SK-N-SH (cell line): ENCODE data around the gene TECPR1. TPM values are rescaled to one million over a fixed set of nuclear protein-coding genes. Genes with fewer than 3 reads are reported as not detected.
A peak's percentile ranks its signal among the peaks of the same experiment; 100 is the strongest.

Source experiments
- CTCF ChIA-PET: fragments of 300-600, 350-600 bp; formaldehyde crosslinking; extraction: SDS; loops from one replicate; lab custom pipeline; 2021; lab: Yijun Ruan, JAX
- POLR2A ChIA-PET: fragments of 350-600 bp; sonication (Branson Sonifier 250); formaldehyde crosslinking; extraction: SDS; loops from one replicate; lab custom pipeline; 2020; ENCODE audit warnings: antibody characterized with exemption, inconsistent platforms; lab: Yijun Ruan, JAX
- DNase-seq: peaks from one replicate; pipeline ENCODE4 v3.0.0; 2012
- H2AFZ ChIP-seq: fragments of 200-600 bp; sonication (generic); 2 replicates; pipeline ENCODE4 v1.8.1; 2016; ENCODE audit warnings: antibody characterized with exemption, mild to moderate bottlenecking, low read depth
- H3F3A ChIP-seq: fragments of 200-600 bp; sonication (generic); replicated peaks from 2 replicates; pipeline ENCODE3; 2016; ENCODE audit warnings: antibody characterized with exemption, mild to moderate bottlenecking; ENCODE audit not compliant: insufficient read depth
- H3K27ac ChIP-seq, 2 experiments: fragments of 200-500 bp in 1 of 2; fragments of 200-600 bp in 1 of 2; sonication (Bioruptor generic) in 1 of 2; sonication (generic), shearing (Covaris generic) in 1 of 2; 2 replicates each; pipeline versions ENCODE4 v1.5.1 to v1.6.1; 2014 to 2016; ENCODE audit warnings: low read depth in 2 of 2, inconsistent platforms in 1 of 2, low read length in 1 of 2, mild to moderate bottlenecking in 1 of 2, mixed read lengths in 1 of 2
- H3K27me3 ChIP-seq: fragments of 200-600 bp; sonication (generic), shearing (Covaris generic); 2 replicates; pipeline ENCODE4 v1.6.1; 2016; ENCODE audit warnings: mixed run types; ENCODE audit not compliant: insufficient read depth
- H3K36me3 ChIP-seq, 2 experiments: fragments of 200-500 bp in 1 of 2; fragments of 200-600 bp in 1 of 2; sonication (Bioruptor generic) in 1 of 2; sonication (generic) in 1 of 2; replicated peaks in 1 of 2; 2 replicates each; pipeline versions ENCODE3 to v1.5.1; 2014 to 2016; ENCODE audit warnings: low read length in 1 of 2, mild to moderate bottlenecking in 1 of 2; ENCODE audit not compliant: insufficient read depth in 2 of 2, control insufficient read depth in 1 of 2
- H3K4me1 ChIP-seq, 2 experiments: fragments of 200-500 bp in 1 of 2; fragments of 200-600 bp in 1 of 2; sonication (Bioruptor generic) in 1 of 2; sonication (generic), shearing (Covaris generic) in 1 of 2; 2 replicates each; pipeline versions ENCODE4 v1.5.1 to v1.6.1; 2014 to 2016; ENCODE audit warnings: low read depth in 1 of 2, low read length in 1 of 2, mixed run types in 1 of 2; ENCODE audit not compliant: insufficient read depth in 2 of 2, control insufficient read depth in 1 of 2
- H3K4me2 ChIP-seq: fragments of 200-600 bp; sonication (generic), shearing (Covaris generic); 2 replicates; pipeline ENCODE4 v1.6.1; 2017; ENCODE audit warnings: mixed run types
- H3K4me3 ChIP-seq, 2 experiments: fragments of 200-500 bp in 1 of 2; fragments of 200-600 bp in 1 of 2; sonication (Bioruptor generic) in 1 of 2; sonication (generic), shearing (Covaris generic) in 1 of 2; 2 replicates each; pipeline versions ENCODE4 v1.5.1 to v1.8.1; 2014 to 2016; ENCODE audit warnings: low read depth in 2 of 2, inconsistent platforms in 1 of 2, low read length in 1 of 2, mild to moderate bottlenecking in 1 of 2, mixed read lengths in 1 of 2, moderate library complexity in 1 of 2
- H3K79me2 ChIP-seq: fragments of 200-600 bp; sonication (generic); 2 replicates; pipeline ENCODE4 v1.8.1; 2017; ENCODE audit warnings: mild to moderate bottlenecking; ENCODE audit not compliant: insufficient read depth
- H3K9ac ChIP-seq: fragments of 200-600 bp; sonication (generic); 2 replicates; pipeline ENCODE4 v1.6.1; 2017; ENCODE audit warnings: mixed run types
- H3K9me2 ChIP-seq: fragments of 200-600 bp; sonication (generic); 2 replicates; pipeline ENCODE4 v1.6.1; 2017; ENCODE audit warnings: mixed run types
- H3K9me3 ChIP-seq: fragments of 200-600 bp; sonication (generic); 2 replicates; pipeline ENCODE4 v1.6.1; 2017; ENCODE audit warnings: mixed run types, mild to moderate bottlenecking, moderate library complexity
- H4K20me1 ChIP-seq: fragments of 200-600 bp; sonication (generic); 2 replicates; pipeline ENCODE4 v1.6.1; 2017; ENCODE audit warnings: mild to moderate bottlenecking, mixed run types; ENCODE audit not compliant: insufficient read depth
- ELF1 ChIP-seq: IDR thresholded peaks from 2 replicates; pipeline ENCODE4 v1.4.0; 2012
- EZH2phosphoT487 ChIP-seq: fragments of 200-600 bp; sonication (generic); IDR thresholded peaks from 2 replicates; pipeline ENCODE4 v1.6.1; 2017; ENCODE audit warnings: low read depth, mixed run types, mild to moderate bottlenecking, antibody characterized with exemption, moderate library complexity, borderline replicate concordance
- FOSL2 ChIP-seq: IDR thresholded peaks from 2 replicates; pipeline ENCODE4 v1.4.0; 2012; ENCODE audit warnings: low read depth, mild to moderate bottlenecking, moderate library complexity, borderline replicate concordance
- FOXJ3 ChIP-seq: sonication (generic); formaldehyde crosslinking; IDR thresholded peaks from 2 replicates; pipeline ENCODE4 v1.5.1; 2020; ENCODE audit warnings: mild to moderate bottlenecking, missing genetic modification reagents
- FOXM1 ChIP-seq: IDR thresholded peaks from 2 replicates; pipeline ENCODE4 v1.4.0; 2012; ENCODE audit warnings: low read depth, mild to moderate bottlenecking
- GABPA ChIP-seq: IDR thresholded peaks from 2 replicates; pipeline ENCODE4 v1.4.0; 2012; ENCODE audit warnings: low read depth, mild to moderate bottlenecking
- JUND ChIP-seq: IDR thresholded peaks from 2 replicates; pipeline ENCODE4 v1.4.0; 2012
- MEF2A ChIP-seq: IDR thresholded peaks from 2 replicates; pipeline ENCODE4 v1.4.0; 2012; ENCODE audit warnings: low read depth, borderline replicate concordance
- MXI1 ChIP-seq: IDR thresholded peaks from 2 replicates; pipeline ENCODE4 v1.6.1; 2012; ENCODE audit warnings: mild to moderate bottlenecking, low read depth, low read length, improper control_type of control experiment
- RAD21 ChIP-seq: IDR thresholded peaks from 2 replicates; pipeline ENCODE4 v1.6.1; 2012; ENCODE audit warnings: mild to moderate bottlenecking, low read length
- RFX5 ChIP-seq: IDR thresholded peaks from 2 replicates; pipeline ENCODE4 v1.6.1; 2012; ENCODE audit warnings: mild to moderate bottlenecking, improper control_type of control experiment, low read length
- RXRA ChIP-seq: IDR thresholded peaks from 2 replicates; pipeline ENCODE4 v1.4.0; 2012; ENCODE audit warnings: low read depth, mild to moderate bottlenecking, borderline replicate concordance
- SMC3 ChIP-seq: IDR thresholded peaks from 2 replicates; pipeline ENCODE4 v1.6.1; 2012; ENCODE audit warnings: low read depth, low read length, improper control_type of control experiment
- TCF12 ChIP-seq: IDR thresholded peaks from 2 replicates; pipeline ENCODE4 v1.4.0; 2012
- WGBS: methylation state at CpG from one replicate; pipeline ENCODE4 v1.1.6; 2017; ENCODE audit warnings: low lambda C conversion rate; 5-methylcytosine and 5-hydroxymethylcytosine counted together
- polyA plus RNA-seq, 3 experiments: library from polyadenylated mRNA; depleted of rRNA; stranded (reverse); fragments of >200 nt; gene quantifications; 2 replicates each; pipeline ENCODE4 v1.2.3, GENCODE V29; 2012
- TF ChIP-seq, protein P1 (sequence below): IDR thresholded peaks from 2 replicates; pipeline ENCODE4 v1.6.1; 2012; ENCODE audit warnings: mild to moderate bottlenecking, low read depth, low read length, moderate library complexity
- TF ChIP-seq, protein P2 (sequence below): fragments of 150-350 bp; IDR thresholded peaks from 2 replicates; pipeline ENCODE4 v1.6.1; 2017; ENCODE audit warnings: antibody characterized with exemption, low read length, low read depth, borderline replicate concordance
- TF ChIP-seq, protein P3 (sequence below): IDR thresholded peaks from 2 replicates; pipeline ENCODE4 v1.4.0; 2012; ENCODE audit warnings: low read depth
- TF ChIP-seq, protein P4 (sequence below): IDR thresholded peaks from 2 replicates; pipeline ENCODE4 v1.4.0; 2012; ENCODE audit warnings: low read depth, borderline replicate concordance

The TECPR1 gene
- polyA plus RNA-seq, 1 of the 3 experiments (the other 2 are of a cell fraction): 6.8 TPM

DNA sequence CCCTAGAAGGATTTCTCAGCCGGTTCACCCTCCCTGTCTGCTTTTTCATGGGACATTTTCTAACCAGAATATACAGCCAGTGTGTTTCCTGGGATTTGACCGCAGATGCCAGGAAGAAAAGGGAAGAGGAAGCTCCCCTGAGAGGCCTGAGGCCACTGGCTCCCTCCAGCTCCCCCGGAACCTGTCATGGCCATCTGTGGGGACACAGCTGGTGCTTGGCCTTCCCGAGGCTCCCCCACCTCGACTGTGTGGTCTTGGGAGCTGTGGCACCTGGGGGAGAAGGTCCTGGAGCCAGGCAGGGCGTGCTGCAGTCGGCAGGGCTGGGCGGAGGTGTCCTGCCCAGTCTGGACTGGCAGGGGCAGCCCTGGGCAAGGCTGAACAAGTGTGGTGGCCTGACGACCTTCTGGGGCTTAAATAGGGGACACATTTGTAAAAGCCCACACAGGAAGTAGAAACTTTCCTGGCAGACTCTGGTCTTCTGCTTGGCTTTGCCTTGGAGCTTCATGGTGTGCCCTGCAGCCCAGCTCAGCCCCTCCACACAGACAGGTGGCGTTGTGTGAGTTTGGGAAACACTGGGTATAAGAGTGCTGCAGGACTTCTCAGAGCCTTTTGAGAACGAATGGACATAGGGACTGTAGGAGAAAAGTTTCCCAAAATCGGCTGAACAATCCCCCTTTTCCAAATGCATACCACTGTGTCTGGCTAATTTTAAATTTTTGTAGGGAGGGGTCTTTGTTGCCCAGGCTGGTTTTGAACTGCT is 36.2 kb upstream of the TECPR1 start:
- H4K20me1 ChIP-seq: peaks cover 91% of the 10 kb centered on the region
- no peak for TF ChIP-seq FOXJ3
- no peak for TF ChIP-seq SMC3
- no peak for TF ChIP-seq FOXM1
- no peak for TF ChIP-seq EZH2phosphoT487
- TF ChIP-seq MEF2A: no peak
- no peak for TF ChIP-seq RAD21
- TF ChIP-seq, protein P1, sequence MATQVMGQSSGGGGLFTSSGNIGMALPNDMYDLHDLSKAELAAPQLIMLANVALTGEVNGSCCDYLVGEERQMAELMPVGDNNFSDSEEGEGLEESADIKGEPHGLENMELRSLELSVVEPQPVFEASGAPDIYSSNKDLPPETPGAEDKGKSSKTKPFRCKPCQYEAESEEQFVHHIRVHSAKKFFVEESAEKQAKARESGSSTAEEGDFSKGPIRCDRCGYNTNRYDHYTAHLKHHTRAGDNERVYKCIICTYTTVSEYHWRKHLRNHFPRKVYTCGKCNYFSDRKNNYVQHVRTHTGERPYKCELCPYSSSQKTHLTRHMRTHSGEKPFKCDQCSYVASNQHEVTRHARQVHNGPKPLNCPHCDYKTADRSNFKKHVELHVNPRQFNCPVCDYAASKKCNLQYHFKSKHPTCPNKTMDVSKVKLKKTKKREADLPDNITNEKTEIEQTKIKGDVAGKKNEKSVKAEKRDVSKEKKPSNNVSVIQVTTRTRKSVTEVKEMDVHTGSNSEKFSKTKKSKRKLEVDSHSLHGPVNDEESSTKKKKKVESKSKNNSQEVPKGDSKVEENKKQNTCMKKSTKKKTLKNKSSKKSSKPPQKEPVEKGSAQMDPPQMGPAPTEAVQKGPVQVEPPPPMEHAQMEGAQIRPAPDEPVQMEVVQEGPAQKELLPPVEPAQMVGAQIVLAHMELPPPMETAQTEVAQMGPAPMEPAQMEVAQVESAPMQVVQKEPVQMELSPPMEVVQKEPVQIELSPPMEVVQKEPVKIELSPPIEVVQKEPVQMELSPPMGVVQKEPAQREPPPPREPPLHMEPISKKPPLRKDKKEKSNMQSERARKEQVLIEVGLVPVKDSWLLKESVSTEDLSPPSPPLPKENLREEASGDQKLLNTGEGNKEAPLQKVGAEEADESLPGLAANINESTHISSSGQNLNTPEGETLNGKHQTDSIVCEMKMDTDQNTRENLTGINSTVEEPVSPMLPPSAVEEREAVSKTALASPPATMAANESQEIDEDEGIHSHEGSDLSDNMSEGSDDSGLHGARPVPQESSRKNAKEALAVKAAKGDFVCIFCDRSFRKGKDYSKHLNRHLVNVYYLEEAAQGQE: no peak
- no peak for TF ChIP-seq MXI1
- TF ChIP-seq FOSL2: no peak
- TF ChIP-seq JUND: no peak
- TF ChIP-seq GABPA: no peak
- TF ChIP-seq RFX5: no peak
- H3K4me3 ChIP-seq: no peak overlapping the region
- no peak overlapping the region for H3K4me2 ChIP-seq
- POLR2A ChIA-PET: interaction anchor here (0.6 kb wide), 2 partner anchors 14 to 35 kb away, joined by 3 to 4 read pairs; no protein-coding TSS in a partner anchor
- peaks cover 99% of the 10 kb centered on the region for H3K79me2 ChIP-seq
- H3K4me1 ChIP-seq: peaks cover 30 to 36% of the 10 kb centered on the region in 2 experiments; a peak in 3 of 4 replicates
- H3K27ac ChIP-seq: no peak overlapping the region
- no peaks in the 10 kb centered on the region for H3K27me3 ChIP-seq
- no peaks in the 10 kb centered on the region for H3K9me3 ChIP-seq
- no peaks in the 10 kb centered on the region for H3K9me2 ChIP-seq
- peaks cover 21 to 46% of the 10 kb centered on the region in 2 experiments for H3K36me3 ChIP-seq
- WGBS: 82% methylated on average over 9 of the region's 12 CpGs
- CTCF ChIA-PET: interaction anchor here (4.0 kb wide), 1 partner anchor 113 kb away, joined by 14 read pairs; the partner anchor contains the start of gene BAIAP2L1
- no peak overlapping the region for H2AFZ ChIP-seq
- peak; percentile 35 for DNase-seq
- H3K9ac ChIP-seq: no peak overlapping the region
- peaks cover 14% of the 10 kb centered on the region for H3F3A ChIP-seq

DNA sequence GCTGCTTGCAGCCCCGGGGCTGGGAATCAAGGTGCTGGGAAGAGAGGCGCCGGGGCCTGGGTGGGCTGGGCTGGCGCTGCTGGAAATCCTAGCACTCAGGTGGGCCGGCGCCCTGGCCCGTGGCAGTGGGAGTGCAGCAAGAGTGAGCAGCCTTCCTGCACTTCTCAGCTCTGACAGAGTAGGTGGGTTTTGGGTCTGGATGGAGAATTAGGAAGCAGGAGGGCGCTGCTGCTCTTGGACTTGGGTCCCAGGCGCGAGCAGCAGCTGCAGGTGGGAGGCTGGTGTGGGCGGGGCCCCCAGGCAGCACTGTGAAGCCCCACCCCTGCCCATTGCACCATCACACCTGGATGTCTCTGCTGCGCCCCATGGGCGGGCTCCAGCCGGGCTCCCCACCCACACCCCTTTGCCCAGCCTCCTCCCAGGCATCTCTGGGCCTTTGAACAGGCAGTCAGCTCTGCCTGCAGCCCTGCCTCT is 35.5 kb upstream of the TECPR1 start:
- H3K4me2 ChIP-seq: peak overlapping the region; percentile 96; the same call in 1 of the 2 replicates
- TF ChIP-seq RXRA (no peak), ELF1 (no peak), SMC3 (no peak), TCF12 (no peak), FOXJ3 (no peak)
- TF ChIP-seq, protein P2, sequence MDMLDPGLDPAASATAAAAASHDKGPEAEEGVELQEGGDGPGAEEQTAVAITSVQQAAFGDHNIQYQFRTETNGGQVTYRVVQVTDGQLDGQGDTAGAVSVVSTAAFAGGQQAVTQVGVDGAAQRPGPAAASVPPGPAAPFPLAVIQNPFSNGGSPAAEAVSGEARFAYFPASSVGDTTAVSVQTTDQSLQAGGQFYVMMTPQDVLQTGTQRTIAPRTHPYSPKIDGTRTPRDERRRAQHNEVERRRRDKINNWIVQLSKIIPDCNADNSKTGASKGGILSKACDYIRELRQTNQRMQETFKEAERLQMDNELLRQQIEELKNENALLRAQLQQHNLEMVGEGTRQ: no peak
- TF ChIP-seq, protein P3, sequence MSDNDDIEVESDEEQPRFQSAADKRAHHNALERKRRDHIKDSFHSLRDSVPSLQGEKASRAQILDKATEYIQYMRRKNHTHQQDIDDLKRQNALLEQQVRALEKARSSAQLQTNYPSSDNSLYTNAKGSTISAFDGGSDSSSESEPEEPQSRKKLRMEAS: no peak
- TF ChIP-seq, protein P4, sequence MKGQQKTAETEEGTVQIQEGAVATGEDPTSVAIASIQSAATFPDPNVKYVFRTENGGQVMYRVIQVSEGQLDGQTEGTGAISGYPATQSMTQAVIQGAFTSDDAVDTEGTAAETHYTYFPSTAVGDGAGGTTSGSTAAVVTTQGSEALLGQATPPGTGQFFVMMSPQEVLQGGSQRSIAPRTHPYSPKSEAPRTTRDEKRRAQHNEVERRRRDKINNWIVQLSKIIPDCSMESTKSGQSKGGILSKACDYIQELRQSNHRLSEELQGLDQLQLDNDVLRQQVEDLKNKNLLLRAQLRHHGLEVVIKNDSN: no peak
- no peaks in the 10 kb centered on the region for H3K9me3 ChIP-seq
- H3K4me1 ChIP-seq: peaks cover 35 to 43% of the 10 kb centered on the region in 2 experiments; a peak in 3 of 4 replicates
- no peaks in the 10 kb centered on the region for H3K27me3 ChIP-seq
- peaks cover 87% of the 10 kb centered on the region for H4K20me1 ChIP-seq
- H3K9ac ChIP-seq: no peak overlapping the region
- no peak overlapping the region for H3K4me3 ChIP-seq
- H3K27ac ChIP-seq: no peak overlapping the region
- H3F3A ChIP-seq: peaks cover 11% of the 10 kb centered on the region
- ChIA-PET POLR2A (interaction anchor here (0.6 kb wide), 1 partner anchor 34 kb away, joined by 4 read pairs; no protein-coding TSS in a partner anchor), CTCF (interaction anchor here (4.0 kb wide), 1 partner anchor 114 kb away, joined by 14 read pairs; the partner anchor contains the start of gene BAIAP2L1)
- H2AFZ ChIP-seq: no peak overlapping the region
- 100% methylated on average over 11 of the region's 14 CpGs for WGBS
- peaks cover 15 to 39% of the 10 kb centered on the region in 2 experiments for H3K36me3 ChIP-seq
- H3K9me2 ChIP-seq: no peaks in the 10 kb centered on the region
- DNase-seq: no peak
- peaks cover 100% of the 10 kb centered on the region for H3K79me2 ChIP-seq
